AG09309 (cell line): Measurements from ENCODE around the gene FOSL2.

Experiments used
- DNase-seq: peaks from one replicate; pipeline ENCODE4 v3.0.0-alpha.2; 2010; ENCODE audit warnings: low read depth
- H3K4me3 ChIP-seq: 2 replicates; pipeline ENCODE4 v1.5.1; 2011; ENCODE audit warnings: mild to moderate bottlenecking, low read depth, low read length, moderate library complexity; ENCODE audit not compliant: control insufficient read depth
- CTCF ChIP-seq: IDR thresholded peaks from 2 replicates; pipeline ENCODE4 v1.5.1; 2011; ENCODE audit warnings: mild to moderate bottlenecking, low read depth, low read length, inconsistent platforms; ENCODE audit not compliant: insufficient read depth, control insufficient read depth; ENCODE audit errors: missing control alignments

The FOSL2 gene

GRCh38 chr2:28360718-28361293 is 31.9 kb upstream of the FOSL2 start:
- no peak for TF ChIP-seq CTCF
- no peak for DNase-seq
- no peak overlapping the region for H3K4me3 ChIP-seq

DNA sequence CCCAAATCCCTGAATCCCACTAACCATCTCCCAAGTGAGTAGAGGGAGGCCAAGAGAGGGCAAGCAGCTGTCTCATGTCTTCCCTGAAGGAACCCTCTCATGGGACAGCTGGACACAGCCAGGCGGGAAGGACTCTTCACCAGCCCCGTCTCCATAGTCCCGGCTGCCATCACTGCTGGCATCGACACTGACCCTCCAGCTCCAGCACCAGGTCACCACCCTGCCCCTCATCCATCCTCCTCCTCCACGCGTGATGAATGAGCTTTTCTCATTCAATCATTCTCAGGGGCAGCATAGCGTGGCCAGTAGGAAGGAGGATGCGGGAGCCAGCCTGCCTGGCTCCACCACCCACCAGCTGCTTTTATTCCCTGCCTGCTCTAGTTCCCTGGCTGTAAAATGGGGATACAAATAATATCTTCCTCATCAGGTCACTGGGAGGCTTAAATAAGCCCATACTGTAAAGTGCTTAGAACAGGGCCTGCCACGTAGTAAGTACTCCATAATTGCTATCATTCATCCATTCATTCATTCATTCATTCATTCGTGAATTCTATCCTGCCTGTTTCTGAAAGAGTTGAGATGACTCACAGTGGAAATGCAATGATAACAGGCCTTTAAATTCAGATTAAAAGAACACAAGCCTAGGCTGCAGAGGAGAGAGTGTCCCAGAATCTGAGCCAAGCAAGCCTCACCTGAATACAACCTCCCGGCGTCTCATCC is 30.5 kb upstream of the FOSL2 start:
- no peak overlapping the region for H3K4me3 ChIP-seq
- TF ChIP-seq CTCF, result no peak
- DNase-seq, result no peak

DNA sequence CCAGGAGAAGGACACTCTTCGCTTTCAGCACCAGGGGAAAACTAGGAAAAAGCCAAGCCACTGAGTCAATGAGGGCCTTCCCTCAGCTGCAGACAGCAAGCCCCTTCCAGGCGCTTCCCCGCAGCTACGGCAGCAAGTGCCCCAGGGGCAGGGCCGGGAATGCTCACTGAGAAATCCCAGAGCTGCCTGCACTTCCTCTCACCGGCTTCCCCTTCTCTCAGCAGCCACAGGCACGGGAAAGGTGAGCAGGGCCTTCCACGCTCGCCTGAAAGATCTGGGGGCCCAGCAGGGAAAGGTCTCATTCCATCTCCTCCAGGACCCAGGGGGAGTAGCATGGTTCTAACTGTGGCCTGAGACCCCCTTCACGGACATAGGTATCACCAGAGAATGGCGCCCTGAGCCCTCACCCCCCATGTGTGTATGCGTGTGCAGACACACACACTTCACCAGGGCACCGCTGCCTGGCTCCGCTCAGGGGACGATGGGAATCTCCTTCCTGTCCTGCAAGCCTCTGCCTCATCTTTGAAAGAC is 29.6 kb upstream of the FOSL2 start:
- H3K4me3 ChIP-seq, result no peak overlapping the region
- DNase-seq, result no peak
- no peak for TF ChIP-seq CTCF

GRCh38 chr2:28363686-28364280 is 28.9 kb upstream of the FOSL2 start:
- TF ChIP-seq CTCF, result no peak
- DNase-seq, result no peak

GRCh38 chr2:28364610-28365009 is 28.0 kb upstream of the FOSL2 start:
- no peak for DNase-seq
- no peak overlapping the region for H3K4me3 ChIP-seq
- TF ChIP-seq CTCF, result no peak

More at GRCh38 chr2:28363686-28364280, 28.9 kb upstream of the FOSL2 start:
- no peak overlapping the region for H3K4me3 ChIP-seq

- no peak for DNase-seq
- no peak for TF ChIP-seq CTCF
- no peak overlapping the region for H3K4me3 ChIP-seq
Observed at GRCh38 chr2:28365158-28365557, 27.5 kb upstream of the FOSL2 start.
